Stromal cell of bone marrow (primary cell): Measurements from ENCODE around the gene POLD4.

Experiments used
- DNase-seq: peaks from one replicate; pipeline ENCODE4 v3.0.0-alpha.2; 2012; ENCODE audit warnings: low read depth

Gene POLD4

DNA sequence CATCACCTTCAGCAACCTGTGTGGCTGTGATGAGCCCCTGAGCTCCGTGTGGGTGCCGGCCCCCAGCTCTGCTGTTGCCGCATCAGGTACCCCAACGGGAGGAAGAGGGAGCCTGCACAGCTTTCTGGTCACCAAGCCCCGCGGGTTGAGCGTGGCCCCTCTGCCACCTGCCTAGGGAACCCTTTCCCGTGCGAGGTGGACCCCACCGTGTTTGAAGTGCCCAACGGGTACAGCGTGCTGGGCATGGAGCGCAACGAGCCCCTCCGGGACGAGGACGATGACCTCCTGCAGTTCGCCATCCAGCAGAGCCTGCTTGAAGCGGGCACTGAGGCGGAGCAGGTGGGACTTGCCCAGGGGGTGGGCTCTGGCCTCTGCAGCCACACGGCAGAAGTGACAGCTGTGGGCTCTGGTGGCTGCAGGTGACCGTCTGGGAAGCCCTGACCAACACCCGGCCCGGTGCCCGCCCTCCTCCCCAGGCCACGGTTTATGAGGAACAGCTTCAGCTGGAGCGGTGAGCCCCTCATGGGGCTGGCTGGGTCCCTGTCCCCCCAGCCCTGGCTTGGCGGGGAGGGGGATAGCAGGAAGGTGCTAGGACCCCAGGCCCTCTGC is 51.9 kb downstream of the POLD4 start:
- no peak for DNase-seq
